ENCODE measurements around the gene FARP2. TPM values are rescaled to one million over a fixed set of nuclear protein-coding genes. Genes with fewer than 3 reads are reported as not detected.

The FARP2 gene
- total RNA-seq, 1 experiment from 2014 or later = 37.2 TPM

DNA sequence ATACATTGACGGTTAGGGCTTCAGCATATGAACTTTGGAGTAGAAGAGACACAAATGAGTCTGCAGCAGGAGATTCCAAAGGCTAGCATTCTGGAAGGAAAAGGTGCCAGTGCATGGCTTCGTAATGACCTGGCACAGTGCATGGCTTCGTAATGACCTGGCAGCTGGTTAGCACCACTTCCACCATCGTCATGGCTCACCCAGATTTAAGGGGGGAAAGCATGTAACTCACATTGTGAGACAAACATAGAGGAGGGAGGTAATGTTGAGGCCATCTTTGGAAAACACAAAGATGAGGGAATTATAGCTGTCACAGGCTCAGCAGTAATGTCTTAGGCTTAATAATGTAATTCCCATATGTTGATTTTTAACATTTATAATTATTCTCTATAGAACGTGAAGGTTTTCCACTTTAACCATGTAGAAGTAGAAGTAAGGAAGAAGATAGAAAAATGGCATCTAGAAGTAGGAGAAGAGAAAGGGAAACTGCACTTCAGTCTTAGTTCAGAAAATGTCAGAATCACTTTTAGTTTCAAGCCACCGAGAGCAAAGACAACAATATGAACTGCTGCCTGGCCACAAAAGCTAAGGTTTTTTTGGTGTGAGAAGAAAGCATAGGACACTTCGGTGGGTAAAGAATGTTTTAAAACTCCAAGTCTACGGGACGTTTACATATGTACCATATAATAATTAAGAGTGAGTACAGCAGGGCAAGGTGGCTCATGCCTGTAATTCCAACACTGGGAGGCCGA is 159.1 kb downstream of the FARP2 start:
- no TSS peak for BruUV-seq (replicated peaks)
- CTCF ChIA-PET = no interaction called here
- Histone ChIP-seq H3K36me3 (ENCODE audit: control insufficient read depth, insufficient read depth, low read length) (no peaks in the 10 kb centered on the region), H3K4me1 (no peaks in the 10 kb centered on the region), H3K27me3 (replicated peaks; ENCODE audit: control insufficient read depth, insufficient read depth, low read length) (no peaks in the 10 kb centered on the region), H3K9me3 (no peaks in the 10 kb centered on the region), H3K4me3 (ENCODE audit: low read depth, low read length) (no peak overlapping the region)
- H3K4me3 Mint-ChIP-seq (ENCODE audit: unreplicated experiment) = no peak overlapping the region
- TF ChIP-seq, protein P1, sequence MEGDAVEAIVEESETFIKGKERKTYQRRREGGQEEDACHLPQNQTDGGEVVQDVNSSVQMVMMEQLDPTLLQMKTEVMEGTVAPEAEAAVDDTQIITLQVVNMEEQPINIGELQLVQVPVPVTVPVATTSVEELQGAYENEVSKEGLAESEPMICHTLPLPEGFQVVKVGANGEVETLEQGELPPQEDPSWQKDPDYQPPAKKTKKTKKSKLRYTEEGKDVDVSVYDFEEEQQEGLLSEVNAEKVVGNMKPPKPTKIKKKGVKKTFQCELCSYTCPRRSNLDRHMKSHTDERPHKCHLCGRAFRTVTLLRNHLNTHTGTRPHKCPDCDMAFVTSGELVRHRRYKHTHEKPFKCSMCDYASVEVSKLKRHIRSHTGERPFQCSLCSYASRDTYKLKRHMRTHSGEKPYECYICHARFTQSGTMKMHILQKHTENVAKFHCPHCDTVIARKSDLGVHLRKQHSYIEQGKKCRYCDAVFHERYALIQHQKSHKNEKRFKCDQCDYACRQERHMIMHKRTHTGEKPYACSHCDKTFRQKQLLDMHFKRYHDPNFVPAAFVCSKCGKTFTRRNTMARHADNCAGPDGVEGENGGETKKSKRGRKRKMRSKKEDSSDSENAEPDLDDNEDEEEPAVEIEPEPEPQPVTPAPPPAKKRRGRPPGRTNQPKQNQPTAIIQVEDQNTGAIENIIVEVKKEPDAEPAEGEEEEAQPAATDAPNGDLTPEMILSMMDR (IDR thresholded peaks at IDR 0.05; ENCODE audit: insufficient read depth in 1 of 2, low read depth in 1 of 2, low read length in 1 of 2, severe bottlenecking in 1 of 2, unreplicated experiment in 1 of 2) = no peak
- POLR2A ChIA-PET = no interaction called here
- H3K36me3 Mint-ChIP-seq (ENCODE audit: insufficient read depth, unreplicated experiment) = peaks cover 11% of the 10 kb centered on the region
- intact Hi-C loops (cut with micrococcal nuclease; ENCODE audit: unreplicated experiment) = no loop called here
- peaks cover 12% of the 10 kb centered on the region for H3K9me3 Mint-ChIP-seq (ENCODE audit: unreplicated experiment)
- H3K27ac Mint-ChIP-seq (ENCODE audit: unreplicated experiment) = no peak overlapping the region
- no peaks in the 10 kb centered on the region for H3K4me1 Mint-ChIP-seq (ENCODE audit: low read depth, unreplicated experiment)
- no peak for DNase-seq
- no peaks in the 10 kb centered on the region for H3K27me3 Mint-ChIP-seq (ENCODE audit: insufficient read depth, unreplicated experiment)

DNA sequence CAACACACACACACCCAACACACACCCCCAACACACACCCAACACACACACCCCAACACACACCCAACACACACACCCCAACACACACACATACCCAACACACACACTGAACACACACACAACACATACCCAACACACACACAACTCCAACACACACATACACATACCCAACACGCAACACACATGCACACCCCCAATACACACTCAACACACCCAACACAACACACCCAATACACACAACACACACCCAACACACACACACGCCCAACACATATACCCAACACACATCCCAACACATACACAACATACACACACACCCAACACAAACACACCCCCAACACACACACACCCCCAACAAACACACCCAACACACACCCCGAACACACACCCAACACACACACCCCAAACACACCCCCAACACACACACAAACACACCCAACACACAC is 160.5 kb downstream of the FARP2 start:
- Mint-ChIP-seq H3K4me1 (ENCODE audit: low read depth, unreplicated experiment) (no peaks in the 10 kb centered on the region), H3K27ac (ENCODE audit: unreplicated experiment) (no peak overlapping the region), H3K4me3 (ENCODE audit: unreplicated experiment) (no peak overlapping the region), H3K27me3 (ENCODE audit: insufficient read depth, unreplicated experiment) (no peaks in the 10 kb centered on the region), H3K36me3 (ENCODE audit: insufficient read depth, unreplicated experiment) (peaks cover 4% of the 10 kb centered on the region), H3K9me3 (ENCODE audit: unreplicated experiment) (peaks cover 12% of the 10 kb centered on the region)
- intact Hi-C loops (cut with micrococcal nuclease; ENCODE audit: unreplicated experiment) = no loop called here
- Histone ChIP-seq H3K4me3 (ENCODE audit: low read depth, low read length) (no peak overlapping the region), H3K36me3 (ENCODE audit: control insufficient read depth, insufficient read depth, low read length) (no peaks in the 10 kb centered on the region), H3K4me1 (no peaks in the 10 kb centered on the region), H3K9me3 (no peaks in the 10 kb centered on the region), H3K27me3 (replicated peaks; ENCODE audit: control insufficient read depth, insufficient read depth, low read length) (no peaks in the 10 kb centered on the region)
- TF ChIP-seq, protein P1 (IDR thresholded peaks at IDR 0.05; ENCODE audit: insufficient read depth in 1 of 2, low read depth in 1 of 2, low read length in 1 of 2, severe bottlenecking in 1 of 2, unreplicated experiment in 1 of 2) = no peak
- DNase-seq = no peak
- POLR2A ChIA-PET = no interaction called here
- no TSS peak for BruUV-seq (replicated peaks)
- CTCF ChIA-PET = no interaction called here

DNA sequence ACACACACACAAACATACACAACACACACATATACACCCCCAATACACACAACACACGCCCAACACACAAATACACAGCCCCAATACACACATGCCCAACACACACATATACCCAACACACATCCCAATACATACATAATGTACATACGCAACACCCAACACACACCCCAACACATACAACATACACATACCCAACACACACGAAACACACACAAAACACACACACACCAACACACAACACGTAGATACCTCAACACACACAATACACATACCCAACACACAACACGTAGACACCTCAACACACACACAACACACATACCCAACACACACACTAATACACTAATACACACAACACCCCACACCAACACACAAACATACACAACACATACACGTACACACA is 161.2 kb downstream of the FARP2 start:
- no peaks in the 10 kb centered on the region for H3K9me3 ChIP-seq
- H3K36me3 Mint-ChIP-seq (ENCODE audit: insufficient read depth, unreplicated experiment) = peaks cover 4% of the 10 kb centered on the region
- ChIA-PET CTCF (no interaction called here), POLR2A (no interaction called here)
- TF ChIP-seq, protein P1 (IDR thresholded peaks at IDR 0.05; ENCODE audit: insufficient read depth in 1 of 2, low read depth in 1 of 2, low read length in 1 of 2, severe bottlenecking in 1 of 2, unreplicated experiment in 1 of 2) = no peak
- no peaks in the 10 kb centered on the region for H3K27me3 ChIP-seq (replicated peaks; ENCODE audit: control insufficient read depth, insufficient read depth, low read length)
- DNase-seq = no peak
- H3K27ac Mint-ChIP-seq (ENCODE audit: unreplicated experiment) = no peak overlapping the region
- H3K4me3 ChIP-seq (ENCODE audit: low read depth, low read length) = no peak overlapping the region
- intact Hi-C loops (cut with micrococcal nuclease; ENCODE audit: unreplicated experiment) = no loop called here
- H3K9me3 Mint-ChIP-seq (ENCODE audit: unreplicated experiment) = peaks cover 12% of the 10 kb centered on the region
- BruUV-seq (replicated peaks) = no TSS peak
- H3K27me3 Mint-ChIP-seq (ENCODE audit: insufficient read depth, unreplicated experiment) = no peaks in the 10 kb centered on the region
- no peaks in the 10 kb centered on the region for H3K4me1 Mint-ChIP-seq (ENCODE audit: low read depth, unreplicated experiment)
- no peaks in the 10 kb centered on the region for H3K36me3 ChIP-seq (ENCODE audit: control insufficient read depth, insufficient read depth, low read length)
- H3K4me3 Mint-ChIP-seq (ENCODE audit: unreplicated experiment) = no peak overlapping the region
- no peaks in the 10 kb centered on the region for H3K4me1 ChIP-seq

All from Caco-2 (cell line).